Activated CD8-positive, alpha-beta memory T cell treated with anti-CD3 and anti-CD28 coated beads for 4 hours (primary cell): ENCODE measurements around the gene C1D.

ENCODE experiments used
- DNase-seq, 2 donors: peaks; one replicate each; pipeline ENCODE4 v3.0.0-alpha.2; 2020; ENCODE audit warnings: low read depth in 2 of 2

The C1D gene

DNA sequence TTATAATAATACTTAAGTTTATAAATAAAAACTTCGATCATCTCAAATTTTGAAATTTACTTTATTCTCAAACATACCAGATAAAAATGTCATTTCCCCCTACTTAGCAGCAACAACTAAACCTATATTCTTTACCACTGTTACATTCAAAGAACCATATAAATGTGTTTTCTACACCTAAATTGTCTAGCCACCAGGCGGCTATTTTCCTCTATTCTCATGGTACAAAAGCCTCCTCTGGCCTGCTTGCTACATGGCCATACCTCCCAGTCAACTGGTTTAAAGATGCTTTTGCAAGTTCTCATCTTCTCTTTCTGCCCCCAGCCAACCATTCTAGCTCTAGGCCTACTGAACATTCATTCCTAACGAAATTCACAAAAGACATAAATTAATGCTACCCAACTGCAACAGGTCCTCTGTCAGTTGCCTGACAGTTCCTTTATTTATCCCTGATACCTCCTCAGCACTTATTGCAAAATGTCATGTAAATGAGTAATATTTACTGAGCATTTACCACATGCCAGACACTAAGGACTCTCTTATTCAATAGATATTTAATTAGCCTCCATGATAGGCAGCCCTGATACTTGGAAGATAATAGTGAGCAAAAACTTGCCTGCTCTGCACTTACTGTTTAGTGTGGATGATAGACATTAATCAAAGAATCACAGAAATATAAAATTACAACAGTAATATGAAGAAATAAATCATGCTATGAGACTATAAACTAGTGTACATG, 5.0 kb downstream of the C1D start:
- DNase-seq, result no peak

DNA sequence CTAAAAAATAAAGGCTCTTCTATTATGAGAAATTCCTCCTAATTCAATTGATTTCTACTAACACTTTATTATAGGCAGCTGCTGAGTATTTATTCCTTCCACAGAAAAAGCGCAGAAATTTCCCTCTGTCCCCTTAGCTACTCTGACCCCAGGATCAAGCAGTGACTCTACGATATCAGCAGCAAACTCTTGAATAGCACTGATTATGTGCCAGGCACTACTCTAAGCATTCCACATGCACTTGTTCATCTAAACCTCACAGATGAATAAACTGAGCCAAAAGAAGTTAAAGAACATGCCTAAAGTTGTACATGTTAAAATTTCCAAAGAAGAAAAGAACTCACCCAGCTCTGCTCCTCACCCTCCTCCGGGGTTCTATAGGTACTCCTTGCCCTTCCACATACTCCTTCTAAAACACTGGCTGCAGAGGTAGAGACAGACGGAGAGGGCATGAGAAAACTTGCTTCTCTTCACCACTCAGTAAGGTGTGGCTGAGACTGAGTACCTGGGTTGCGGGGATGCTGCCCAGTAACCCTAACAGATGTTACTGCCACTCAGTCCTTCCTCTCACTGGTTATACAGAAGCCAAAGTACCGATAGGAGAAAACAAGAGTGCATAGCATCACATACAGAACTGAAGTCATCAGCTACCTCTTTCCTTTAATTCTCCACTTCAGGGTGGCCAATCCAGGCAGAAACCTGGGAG, 9.9 kb downstream of the C1D start:
- no peak for DNase-seq

DNA sequence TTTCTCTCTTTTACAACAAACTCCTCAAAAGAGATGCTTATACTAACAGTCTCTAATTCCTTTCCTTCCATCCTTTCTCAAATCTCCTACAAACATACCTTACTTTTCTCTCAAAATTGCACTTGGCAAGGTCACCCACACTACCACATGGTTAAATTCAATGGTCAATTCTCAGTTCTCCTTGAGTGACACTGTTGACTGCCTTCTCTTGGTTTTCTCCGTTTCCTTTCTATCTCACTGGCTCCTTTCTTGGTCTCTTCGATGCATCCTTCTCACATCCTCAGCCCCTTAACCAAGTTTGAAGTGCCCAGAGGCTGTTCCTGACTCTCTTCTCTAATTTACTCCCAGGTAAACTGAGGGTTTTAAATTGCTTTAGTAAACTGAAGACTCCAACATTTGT, 12.5 kb downstream of the C1D start:
- DNase-seq, result no peak

DNA sequence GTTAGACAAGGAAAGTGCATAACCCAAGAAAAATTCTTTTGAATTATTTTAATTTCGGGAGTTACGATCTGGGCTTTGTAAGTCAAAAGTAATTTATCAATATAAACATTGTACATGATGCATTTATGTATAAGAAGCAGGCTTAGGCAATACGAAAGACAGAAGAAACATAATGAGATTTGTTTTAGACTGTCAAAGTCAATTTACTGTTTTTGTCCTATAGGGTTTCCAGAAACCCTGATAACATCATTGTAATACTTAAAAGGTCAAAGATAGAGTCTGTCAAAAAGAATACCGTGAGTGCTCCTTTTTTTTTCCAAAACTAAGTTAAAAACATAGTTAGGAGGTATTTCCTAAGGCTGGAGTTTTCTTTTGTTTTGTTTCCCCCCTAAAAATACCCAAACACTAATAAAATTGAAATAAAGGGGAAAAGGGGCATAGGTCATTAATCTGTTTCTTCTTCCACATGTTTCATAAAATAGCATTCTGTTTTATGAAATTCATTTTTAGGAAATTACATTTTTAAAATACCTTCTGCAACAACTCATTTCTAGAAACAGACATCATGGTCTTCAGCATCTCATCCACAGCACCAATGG, 16.1 kb downstream of the C1D start:
- DNase-seq, result no peak

DNA sequence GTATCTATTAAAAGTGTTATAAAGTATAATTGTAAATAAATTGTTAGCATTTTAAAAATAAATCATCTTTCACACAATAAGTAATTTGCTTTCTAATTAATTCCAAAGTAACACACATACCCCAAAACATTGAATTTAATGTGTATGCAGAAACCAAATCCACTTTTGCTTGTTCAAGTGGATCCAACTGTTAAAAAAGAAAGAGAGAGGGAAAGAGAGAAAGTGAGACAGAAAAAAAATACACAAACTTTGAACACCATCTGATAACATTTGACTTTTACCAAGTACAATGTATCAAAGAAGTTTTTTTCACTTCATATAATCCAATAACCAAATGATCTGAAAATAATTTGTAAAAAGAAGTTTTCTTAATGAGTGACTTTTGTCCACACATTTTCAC, 16.6 kb downstream of the C1D start:
- no peak for DNase-seq

DNA sequence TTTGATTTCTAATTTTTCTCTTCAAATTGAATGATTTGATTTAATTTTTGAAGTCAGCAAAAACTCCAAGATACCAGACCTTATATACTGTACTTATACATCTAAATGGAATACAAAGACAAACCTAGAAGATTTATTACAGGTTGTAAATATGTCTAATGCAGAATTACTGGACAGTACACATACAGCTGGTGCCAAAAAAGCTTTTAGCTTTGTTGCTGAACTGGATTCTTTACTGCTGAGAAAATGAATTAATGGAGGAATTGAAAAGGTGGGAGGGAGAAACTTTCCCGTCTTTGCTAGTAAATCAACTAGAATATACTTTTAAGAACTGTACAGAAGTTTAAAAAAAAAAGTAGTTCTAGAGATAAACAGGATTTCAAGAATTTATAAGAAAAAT, 17.5 kb downstream of the C1D start:
- no peak for DNase-seq

DNA sequence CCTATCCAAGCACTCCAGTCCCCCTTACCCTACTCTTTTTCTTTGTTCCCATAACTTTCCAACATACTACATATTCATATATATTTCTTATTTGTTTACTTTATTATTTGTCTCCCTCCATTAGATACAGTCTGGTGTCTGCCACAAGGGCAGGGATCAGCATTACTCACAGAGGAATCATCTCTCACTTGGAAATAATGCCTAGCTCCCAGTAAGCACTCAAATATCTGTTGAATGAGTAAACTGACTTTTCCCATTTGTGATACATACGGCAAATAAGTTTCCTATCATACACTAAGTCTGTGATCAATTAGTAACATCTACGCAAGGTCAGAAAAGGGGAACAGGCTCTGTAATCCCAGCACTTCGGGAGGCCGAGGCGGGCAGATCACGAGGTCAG, 18.7 kb downstream of the C1D start:
- no peak for DNase-seq

DNA sequence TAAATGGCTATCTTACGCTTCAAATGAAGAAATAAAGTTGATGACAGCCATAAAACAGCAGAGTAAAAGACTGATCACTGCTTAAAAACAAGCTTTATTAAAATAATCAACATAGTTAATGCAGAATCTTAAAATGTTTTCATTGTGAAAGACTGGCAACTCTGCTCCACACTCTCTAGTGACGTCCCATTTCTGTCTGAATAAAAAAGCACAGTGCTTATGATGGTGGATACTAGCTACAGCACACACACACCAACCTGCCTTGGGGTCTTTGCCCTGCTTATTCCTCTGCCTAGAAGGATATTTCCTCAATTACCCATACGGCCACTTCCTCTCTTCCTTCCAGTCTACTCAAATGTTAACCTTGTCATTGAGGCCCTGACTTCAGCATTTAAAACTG, 19.1 kb downstream of the C1D start:
- DNase-seq, result no peak

DNA sequence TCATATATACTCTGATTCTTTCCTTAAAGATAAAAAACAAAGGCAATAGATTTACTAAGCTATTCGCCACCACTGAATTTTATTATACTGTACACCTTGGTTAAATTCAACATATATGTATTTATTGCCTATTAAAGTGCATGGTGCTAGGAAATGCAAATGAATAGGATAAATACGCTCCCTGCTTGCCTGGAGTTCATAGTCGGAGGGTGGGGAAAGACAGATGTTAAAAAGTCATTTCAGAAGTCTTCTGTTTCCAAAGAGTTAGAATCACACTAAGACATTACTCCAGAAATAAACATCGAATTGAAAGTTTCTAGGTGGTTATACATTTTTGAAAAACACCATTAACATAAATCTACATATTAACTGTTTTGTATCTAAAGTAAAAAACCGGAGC, 19.8 kb downstream of the C1D start:
- no peak for DNase-seq

DNA sequence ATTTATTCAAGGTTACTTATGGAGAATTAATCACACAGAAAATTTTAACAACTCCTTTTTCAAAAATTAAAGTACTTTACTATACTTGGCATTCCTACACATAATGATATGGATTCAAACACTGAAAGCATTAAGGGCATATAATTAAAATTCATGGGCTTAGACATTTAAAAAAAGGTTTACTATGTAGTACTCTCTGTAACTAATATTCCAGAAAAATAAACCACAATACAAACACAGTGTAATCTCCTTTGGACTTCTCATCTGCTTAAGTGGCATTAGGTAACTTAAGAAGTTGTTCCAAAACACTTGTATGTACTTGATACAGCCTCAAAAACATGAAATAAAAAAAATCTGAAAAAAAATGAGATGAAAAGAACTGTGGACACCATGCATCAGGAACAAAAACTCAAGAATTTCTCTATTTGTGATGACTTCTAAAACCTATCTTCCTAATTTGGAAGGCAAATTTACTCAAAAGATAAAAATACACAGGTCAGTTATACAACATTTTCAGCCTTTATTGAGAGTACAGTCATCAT, 21.0 kb downstream of the C1D start:
- no peak for DNase-seq

DNA sequence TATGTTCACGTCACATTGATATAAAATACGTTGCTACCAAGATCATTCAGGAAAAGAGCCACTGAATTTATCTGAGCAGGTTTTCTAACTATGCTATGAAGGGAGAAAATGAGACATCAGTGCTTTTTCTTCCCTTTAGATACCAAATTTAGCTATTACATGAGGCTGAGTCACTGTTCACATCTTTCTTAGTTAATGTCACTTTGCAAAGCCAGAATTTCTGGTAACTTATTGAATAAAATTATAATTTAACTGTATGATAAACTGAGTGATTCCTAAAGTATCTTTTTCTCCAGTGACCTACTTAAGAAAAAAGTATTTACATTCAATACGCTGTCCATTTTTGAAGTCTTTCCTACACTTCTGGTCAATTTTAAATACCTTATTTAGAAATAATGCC, 22.7 kb downstream of the C1D start:
- DNase-seq, result no peak

DNA sequence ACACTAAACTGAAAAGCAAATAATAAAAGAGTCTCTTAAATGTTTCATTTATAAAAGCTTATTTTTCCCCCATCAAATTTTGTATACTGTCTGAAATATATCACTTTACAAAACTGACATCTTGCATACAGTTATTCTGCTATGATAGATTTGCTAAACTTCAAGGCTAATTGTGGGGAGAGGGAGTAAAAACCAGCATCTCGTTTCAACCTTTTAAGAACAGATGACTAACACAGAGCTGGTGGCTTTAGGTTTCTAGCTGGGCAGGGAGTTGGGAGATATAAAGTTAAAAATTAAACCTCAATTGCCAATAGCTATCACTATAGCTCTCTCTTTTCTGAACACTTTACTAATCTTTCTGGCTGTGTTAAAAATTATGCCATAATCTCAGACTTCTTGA, 23.5 kb downstream of the C1D start:
- no peak for DNase-seq

DNA sequence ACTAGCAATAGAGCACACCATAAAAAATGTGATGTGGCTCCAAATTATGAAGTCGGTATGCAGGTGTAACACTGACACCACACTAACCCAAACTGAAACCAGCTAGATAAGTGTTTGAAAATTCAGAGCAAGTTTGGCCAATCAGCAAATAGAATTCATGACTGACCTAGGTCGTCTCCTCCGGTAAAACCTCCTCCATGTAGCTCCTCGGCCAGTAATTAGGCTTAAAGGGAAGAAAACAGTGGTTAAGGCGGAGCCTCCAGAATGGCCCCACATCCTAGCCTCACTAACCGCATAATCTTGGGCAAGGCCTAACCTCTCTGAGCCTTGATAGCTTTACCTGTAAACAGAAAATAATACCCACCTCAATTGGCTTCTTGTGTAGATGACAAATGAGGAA, 30.1 kb downstream of the C1D start:
- DNase-seq, result no peak

DNA sequence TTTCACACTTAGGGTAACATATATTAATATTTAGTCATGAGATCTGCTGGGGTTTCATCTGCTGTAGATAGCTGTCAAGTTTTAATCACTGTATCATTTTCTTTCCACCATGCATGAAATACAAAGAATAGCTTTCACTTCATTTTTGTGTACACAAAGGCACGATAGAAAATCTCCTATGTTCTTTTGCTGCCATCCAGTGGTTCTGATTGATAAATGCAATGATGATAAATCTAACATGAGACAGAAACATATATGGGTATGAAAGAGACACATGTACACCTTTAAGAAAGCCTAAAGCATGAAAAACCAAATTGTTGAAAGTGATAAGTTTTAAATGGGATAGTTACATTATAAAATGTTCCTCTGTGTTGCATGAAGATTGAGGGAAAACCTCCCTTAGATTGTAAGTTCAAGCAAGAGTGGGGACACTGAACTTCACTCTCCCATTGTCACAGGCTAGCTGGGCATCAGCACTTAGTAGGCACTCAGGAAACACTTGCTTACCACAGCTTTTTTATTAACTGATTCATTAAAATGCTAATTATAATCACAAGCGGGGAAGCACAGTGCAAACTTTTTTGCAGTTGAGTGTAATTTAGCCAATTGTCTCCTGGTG, 31.2 kb downstream of the C1D start:
- no peak for DNase-seq

DNA sequence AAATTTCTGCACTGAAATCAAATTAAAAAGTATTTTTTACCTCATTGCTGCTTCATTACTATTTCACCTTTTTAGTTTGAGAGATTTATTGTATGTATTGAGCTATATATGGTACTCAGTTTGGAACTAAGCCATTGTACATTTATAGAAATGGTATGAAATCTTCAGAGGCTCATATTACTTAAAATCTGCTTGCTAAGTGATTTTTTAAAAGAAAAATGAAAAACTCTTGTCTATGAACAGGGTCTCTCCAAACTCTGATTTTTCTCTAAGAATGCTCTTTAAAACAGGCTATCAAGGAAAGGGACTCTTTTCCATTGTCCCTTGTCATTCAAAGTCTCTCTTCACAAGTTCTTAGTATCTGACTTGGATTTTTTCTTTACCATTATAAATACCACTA, 31.8 kb downstream of the C1D start:
- DNase-seq, result no peak

DNA sequence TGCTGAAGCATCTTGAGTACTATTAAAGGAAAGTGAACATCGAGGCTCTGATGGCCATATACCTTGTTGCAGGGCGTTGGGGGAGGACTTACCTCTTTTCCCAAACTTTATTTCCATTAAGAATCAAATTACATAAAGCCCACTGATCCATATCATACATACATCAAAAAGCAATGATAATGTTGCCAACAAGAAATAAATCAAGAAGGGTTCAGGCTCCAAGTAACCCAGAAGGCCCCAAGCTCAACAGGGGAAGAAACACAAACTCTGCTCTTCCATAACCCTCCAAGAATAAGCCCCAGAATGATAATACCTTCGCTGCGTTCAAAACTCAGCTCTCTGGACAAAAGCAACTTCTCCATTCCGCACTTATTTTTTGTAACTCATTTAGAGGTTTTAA, 32.3 kb downstream of the C1D start:
- no peak for DNase-seq

DNA sequence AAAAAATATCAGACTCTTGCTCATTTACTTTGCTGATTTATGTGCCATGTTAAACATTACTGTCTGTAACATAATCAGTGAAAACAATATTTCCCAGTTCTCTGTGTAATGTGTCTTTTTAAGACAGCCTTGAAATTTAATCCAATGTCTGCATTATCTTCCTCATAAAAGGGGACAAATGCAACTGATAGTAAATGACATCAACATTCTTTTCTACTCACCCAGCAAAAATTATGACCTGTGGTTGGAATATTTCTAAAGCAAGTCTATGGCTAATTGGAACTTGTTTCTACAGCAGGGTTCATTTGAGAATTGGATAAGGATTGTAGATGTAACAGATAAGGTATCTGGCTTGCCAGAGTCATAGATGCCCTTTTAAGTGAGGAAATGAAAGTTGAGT, 34.8 kb downstream of the C1D start:
- DNase-seq, result no peak

DNA sequence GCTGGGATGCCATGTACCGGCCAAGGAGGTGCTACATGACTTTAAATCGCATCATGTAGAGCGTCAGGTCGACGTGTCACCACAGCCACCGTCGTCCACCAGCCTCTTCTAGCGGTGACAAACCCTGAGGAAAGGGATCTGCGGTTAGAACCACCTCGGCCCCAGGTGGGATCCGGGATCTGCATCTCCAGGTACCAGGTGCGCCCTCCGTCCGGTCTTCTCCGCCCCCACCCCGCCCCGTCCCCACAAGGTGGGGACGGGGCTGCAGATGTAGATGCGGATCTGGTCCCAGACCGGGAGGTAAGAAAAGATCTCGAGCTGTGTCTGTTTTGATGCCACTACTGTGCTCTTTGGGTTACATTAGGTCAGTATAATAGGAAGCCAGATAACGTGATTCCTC, 38.4 kb downstream of the C1D start:
- DNase-seq, result no peak

DNA sequence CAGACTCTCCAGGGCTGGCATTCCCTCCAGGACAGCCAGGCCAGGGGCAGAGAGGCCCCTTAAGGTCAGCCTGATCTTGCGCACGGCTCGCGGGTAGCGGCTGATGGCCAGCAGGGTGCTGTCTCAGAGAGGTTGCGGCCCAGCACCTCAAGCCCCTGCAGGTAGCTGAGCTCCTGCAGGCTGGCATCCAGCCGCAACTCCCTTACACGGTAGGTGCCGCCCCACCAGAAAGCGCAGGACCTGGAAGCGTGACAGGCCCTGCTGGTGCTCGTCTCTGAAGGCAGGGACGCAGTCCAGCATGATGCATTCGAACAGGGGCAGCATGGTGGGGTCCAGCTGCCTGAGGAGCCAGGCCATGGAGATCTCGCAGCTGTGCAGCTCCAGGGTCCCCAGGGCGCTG, 38.9 kb downstream of the C1D start:
- DNase-seq, result no peak

DNA sequence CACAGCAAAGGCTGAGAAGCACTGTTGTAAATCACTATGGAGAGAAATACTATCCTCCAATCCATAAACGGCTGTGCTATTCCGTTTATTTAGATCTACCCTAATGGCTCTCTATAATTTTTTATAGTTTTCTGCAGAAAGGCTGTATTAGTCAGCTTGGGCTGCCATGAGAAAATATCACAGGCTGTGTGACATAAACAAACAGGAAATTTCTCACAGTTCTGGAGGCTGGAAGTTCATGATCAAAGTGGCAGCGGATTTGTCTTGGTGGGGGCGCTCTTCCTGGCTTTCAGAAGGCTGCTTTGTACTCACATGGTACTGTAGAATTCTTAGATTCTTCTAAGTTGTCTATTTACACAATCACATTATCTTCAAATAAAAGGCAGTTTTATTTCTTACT, 44.1 kb downstream of the C1D start:
- DNase-seq, result no peak

DNA sequence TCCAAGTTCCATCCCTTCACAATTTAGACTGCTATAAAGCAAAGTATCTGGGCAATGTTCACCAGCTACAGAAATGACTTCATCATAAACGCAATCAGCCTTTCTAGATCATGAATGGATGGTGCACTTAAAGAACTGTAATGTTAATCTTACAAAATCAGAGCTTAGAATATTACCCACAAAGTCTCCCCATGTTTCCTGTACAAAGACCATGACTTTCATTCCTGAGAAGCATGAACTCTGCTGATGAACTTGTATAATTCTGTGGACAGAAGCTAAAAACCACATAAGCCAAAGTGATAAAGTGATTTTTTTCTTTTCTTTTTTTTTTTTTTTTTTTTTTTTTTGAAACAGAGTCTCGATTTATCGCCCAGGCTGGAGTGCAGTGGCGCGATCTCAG, 53.3 kb downstream of the C1D start:
- no peak for DNase-seq

DNA sequence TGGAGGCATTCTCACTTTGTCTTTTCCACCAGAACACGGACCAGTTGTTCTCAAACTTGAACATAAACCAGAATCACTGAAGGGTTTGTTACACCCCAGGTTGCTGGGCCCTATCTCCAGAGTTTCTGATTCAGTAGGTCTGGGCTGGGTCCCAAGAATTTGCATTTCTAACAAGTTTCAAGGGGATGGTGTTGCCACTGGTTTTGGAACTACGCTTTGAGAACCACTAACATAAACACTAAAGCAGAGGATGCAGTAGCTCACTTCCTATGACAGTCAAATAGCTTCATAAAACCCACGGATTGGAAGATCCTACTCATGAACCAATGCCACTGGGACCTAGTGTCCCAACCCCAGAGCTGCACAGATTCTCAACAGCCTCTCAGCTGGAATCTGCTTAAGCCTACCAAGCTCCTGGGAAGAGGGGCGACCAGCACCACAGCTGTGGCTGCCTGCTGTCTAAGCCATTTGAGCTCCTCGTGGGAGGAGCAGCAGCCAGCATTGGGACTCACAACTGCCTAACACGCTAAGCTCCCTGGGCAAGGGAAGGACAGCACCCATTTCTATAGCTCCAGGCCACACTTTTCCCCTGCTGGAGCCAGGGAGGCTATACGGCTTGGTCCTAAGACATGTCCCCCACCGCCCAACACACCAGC, 62.5 kb downstream of the C1D start:
- DNase-seq, result no peak
